GM12878 (cell line): ENCODE data around the gene OR2T33. TPM values are rescaled to one million over a fixed set of nuclear protein-coding genes. Genes with fewer than 3 reads are reported as not detected.

Experiments used
- ATAC-seq: fragments of 200-7000 bp; cut with Tn5 transposase; 3 replicates; pipeline ENCODE4 v1.9.1; 2020; ENCODE audit warnings: mild to moderate bottlenecking, moderate library complexity
- BruUV-seq: library from RNA; stranded (reverse); fragments of 400-500 nt; replicated peaks from 2 replicates; lab custom pipeline; 2021; lab: Mats Ljungman, UMichigan
- CTCF ChIA-PET: fragments of 300-600 bp; sonication (Branson Sonifier 250); formaldehyde crosslinking; extraction: SDS; loops from one replicate; lab custom pipeline; 2021; ENCODE audit warnings: inconsistent platforms; lab: Yijun Ruan, JAX
- POLR2A ChIA-PET: fragments of 350-600 bp; formaldehyde crosslinking; extraction: SDS; loops from one replicate; lab custom pipeline; 2021; ENCODE audit warnings: inconsistent platforms; lab: Charles Lee
- RAD21 ChIA-PET: fragments of 300-600 bp; sonication (Branson Sonifier 250); formaldehyde crosslinking; loops from one replicate; lab custom pipeline; 2023; ENCODE audit warnings: antibody characterized with exemption; ENCODE audit not compliant: unreplicated experiment; lab: Charles Lee
- SMC1A ChIA-PET: fragments of 300-600 bp; sonication (Branson Sonifier 250); formaldehyde crosslinking; loops from one replicate; lab custom pipeline; 2023; ENCODE audit not compliant: unreplicated experiment, uncharacterized antibody; lab: Charles Lee
- DNase-seq: peaks from one replicate; pipeline ENCODE4 v3.0.0-alpha.2; 2011; ENCODE audit warnings: low read depth, low spot score
- FAIRE-seq: peaks from 3 replicates; lab custom pipeline; 2011; peaks lifted over from hg19 to GRCh38; lab: Jason Lieb, UNC
- H2AFZ ChIP-seq: 2 replicates; pipeline ENCODE4 v1.6.0; 2011; ENCODE audit warnings: low read depth, low read length, control low read depth; ENCODE audit not compliant: control insufficient read depth
- H3K27ac ChIP-seq: 2 replicates; pipeline ENCODE4 v1.5.1; 2011; ENCODE audit warnings: control low read depth; ENCODE audit not compliant: control insufficient read depth, insufficient read depth
- H3K27me3 ChIP-seq, 2 experiments: replicated peaks in 1 of 2; 2 replicates each; pipeline versions ENCODE4 v1.6.0 to v1.6.1; 2011; ENCODE audit warnings: low read length in 1 of 2; ENCODE audit not compliant: control insufficient read depth in 2 of 2, insufficient read depth in 2 of 2
- H3K36me3 ChIP-seq, 2 experiments: 2 replicates each; pipeline ENCODE4 v1.5.1; 2011; ENCODE audit warnings: low read length in 1 of 2; ENCODE audit not compliant: control insufficient read depth in 2 of 2, insufficient read depth in 2 of 2
- H3K4me1 ChIP-seq: 2 replicates; pipeline ENCODE4 v1.6.1; 2011; ENCODE audit warnings: mild to moderate bottlenecking, low read length, moderate library complexity, mixed read lengths; ENCODE audit not compliant: control insufficient read depth, insufficient read depth
- H3K4me2 ChIP-seq: 2 replicates; pipeline ENCODE4 v1.6.0; 2011; ENCODE audit warnings: control low read depth; ENCODE audit not compliant: control insufficient read depth, insufficient read depth
- H3K4me3 ChIP-seq: fragments of 200-600 bp; sonication (generic); 2 replicates; pipeline ENCODE4 v1.5.1; 2016
- H3K79me2 ChIP-seq: 2 replicates; pipeline ENCODE4 v1.6.0; 2011; ENCODE audit warnings: low read length; ENCODE audit not compliant: control insufficient read depth, insufficient read depth
- H3K9ac ChIP-seq: 2 replicates; pipeline ENCODE4 v1.8.0; 2011; ENCODE audit warnings: low read length, control low read depth, mixed read lengths; ENCODE audit not compliant: control insufficient read depth, insufficient read depth
- H3K9me3 ChIP-seq: replicated peaks from 3 replicates; pipeline ENCODE4 v1.5.1; 2011; ENCODE audit warnings: mild to moderate bottlenecking, low read length; ENCODE audit not compliant: control insufficient read depth, insufficient read depth
- H4K20me1 ChIP-seq: 2 replicates; pipeline ENCODE4 v1.6.0; 2011; ENCODE audit not compliant: control insufficient read depth, insufficient read depth
- CEBPZ ChIP-seq: fragments of 150-350 bp; IDR thresholded peaks from 2 replicates; pipeline ENCODE4 v1.6.1; 2016; ENCODE audit warnings: low read depth, low read length
- EGR1 ChIP-seq, 2 experiments: IDR thresholded peaks; 1 replicate in 1 of 2; 2 replicates in 1 of 2; pipeline ENCODE4 v1.6.1; 2011 to 2012; ENCODE audit warnings: low read depth in 2 of 2, low read length in 2 of 2, borderline replicate concordance in 1 of 2, mild to moderate bottlenecking in 1 of 2, moderate library complexity in 1 of 2
- IRF5 ChIP-seq: fragments of 450-650 bp; IDR thresholded peaks from 2 replicates; pipeline ENCODE4 v1.6.1; 2017; ENCODE audit warnings: borderline replicate concordance
- KAT2A ChIP-seq: conservative IDR thresholded peaks from 2 replicates; pipeline ENCODE4 v1.6.1; 2011; ENCODE audit warnings: low read depth, low read length; ENCODE audit not compliant: control insufficient read depth
- RB1 ChIP-seq: fragments of 450-650 bp; formaldehyde crosslinking; IDR thresholded peaks from 2 replicates; pipeline ENCODE4 v1.6.1; 2017; ENCODE audit warnings: mild to moderate bottlenecking, borderline replicate concordance
- RFX5 ChIP-seq: IDR thresholded peaks from 2 replicates; pipeline ENCODE4 v1.6.1; 2011; ENCODE audit warnings: low read depth, low read length, improper control_type of control experiment
- SMARCA5 ChIP-seq: fragments of 450-650 bp; IDR thresholded peaks from 2 replicates; pipeline ENCODE4 v1.6.1; 2017; ENCODE audit warnings: mild to moderate bottlenecking
- ZNF592 ChIP-seq: fragments of 450-650 bp; IDR thresholded peaks from 2 replicates; pipeline ENCODE4 v1.6.1; 2017; ENCODE audit warnings: mild to moderate bottlenecking, moderate library complexity
- WGBS: methylation state at CpG from one replicate; pipeline ENCODE4 v1.1.6; 2016; ENCODE audit warnings: low lambda C conversion rate; ENCODE audit not compliant: insufficient replicate concordance, insufficient coverage; ENCODE audit errors: missing lambda C conversion rate; 5-methylcytosine and 5-hydroxymethylcytosine counted together
- in situ Hi-C: fragments of 300-500 bp; cut with MboI; formaldehyde crosslinking; loops from 9 replicates; pipeline ENCODE4 v1.14.3; 2018; ENCODE audit warnings: mixed read lengths
- intact Hi-C: fragments of 100-400 bp; cut with micrococcal nuclease; formaldehyde crosslinking; loops from one replicate; pipeline ENCODE4 v1.14.2; 2022; ENCODE audit not compliant: unreplicated experiment
- polyA plus RNA-seq, 11 experiments: library from polyadenylated mRNA; depleted of rRNA in 4 of 11; unstranded in 6 of 11; stranded (reverse) in 5 of 11; fragments of >200 nt; fragmentation: Nextera tagmentation in 4 of 11; fragmentation: Illumina TruSeq in 1 of 11; extraction: Ambion mirVana in 4 of 11; extraction: Trizol in 1 of 11; gene quantifications; 1 replicate in 1 of 11; 2 replicates in 10 of 11; pipeline versions ENCODE4 v1.2.1 to v1.2.3, GENCODE V29; 2011 to 2016; ENCODE audit warnings: inconsistent platforms in 2 of 11, missing spikeins in 2 of 11, low read depth in 1 of 11
- total RNA-seq, 4 experiments: library from RNA; depleted of rRNA in 3 of 4; stranded (reverse); fragments of >200 nt in 3 of 4; fragmentation: Illumina TruSeq in 1 of 4; extraction: Trizol in 1 of 4; gene quantifications; 2 replicates each; pipeline versions ENCODE4 v1.2.1 to v1.2.3, GENCODE V29; 2013 to 2021

OR2T33 gene
- total and polyA plus RNA-seq, 10 of the 15 experiments (the other 5 are each of a cell fraction or from before 2014, with no cell fraction given): not detected

- ATAC-seq (no peak), DNase-seq (no peak), FAIRE-seq (no peak)
- H3K36me3 ChIP-seq: no peaks in the 10 kb centered on the region
- SMC1A ChIA-PET: no interaction called here
- H3K9ac ChIP-seq: no peak within 1 kb of the TSS
- H3K9me3 ChIP-seq: no peaks in the 10 kb centered on the region
- no peak within 1 kb of the TSS for H2AFZ ChIP-seq
- BruUV-seq: no TSS peak
- RAD21 ChIA-PET: no interaction called here
- in situ Hi-C loops: no loop called here
- no peaks in the 10 kb centered on the region for H4K20me1 ChIP-seq
- H3K4me3 ChIP-seq: no peak within 1 kb of the TSS
- no peak within 1 kb of the TSS for H3K27ac ChIP-seq
- CTCF ChIA-PET: no interaction called here
- WGBS: 50% methylated on average over 1 of the region's 1 CpG
- POLR2A ChIA-PET: no interaction called here
- no peaks in the 10 kb centered on the region for H3K27me3 ChIP-seq
- H3K79me2 ChIP-seq: no peaks in the 10 kb centered on the region
- no peak for TF ChIP-seq IRF5
- TF ChIP-seq RFX5: no peak
- H3K4me1 ChIP-seq: no peaks in the 10 kb centered on the region
- H3K4me2 ChIP-seq: no peak within 1 kb of the TSS
- intact Hi-C loops: no loop called here
Observed at GRCh38 chr1:248324468-248324867, 46.7 kb upstream of the OR2T33 start, which contains the start of gene OR2M7. OR2M7 (minus strand) TSS chr1:248324568; CDS start chr1:248324568, 0 bp downstream.

GRCh38 chr1:248316796-248317195 lies 39.0 kb upstream of the OR2T33 start:
- Histone ChIP-seq H3K4me1 (no peaks in the 10 kb centered on the region), H3K4me2 (no peak overlapping the region), H3K9ac (no peak overlapping the region), H3K27me3 (no peaks in the 10 kb centered on the region), H3K9me3 (no peaks in the 10 kb centered on the region), H3K36me3 (no peaks in the 10 kb centered on the region), H3K4me3 (no peak overlapping the region), H3K79me2 (no peaks in the 10 kb centered on the region), H3K27ac (no peak overlapping the region), H2AFZ (no peak overlapping the region), H4K20me1 (no peaks in the 10 kb centered on the region)
- ATAC-seq (no peak), FAIRE-seq (no peak), DNase-seq (no peak)
- ChIA-PET SMC1A (interaction anchor here (1.0 kb wide), 1 partner anchor 14 kb away, joined by 3 read pairs; the partner anchor contains the start of gene OR2T12), RAD21 (no interaction called here), POLR2A (no interaction called here), CTCF (no interaction called here)
- intact Hi-C loops (no loop called here), in situ Hi-C loops (no loop called here)
- BruUV-seq: no TSS peak
- 43% methylated on average over 10 of the region's 11 CpGs for WGBS
- TF ChIP-seq RB1 (no peak), SMARCA5 (no peak), KAT2A (no peak), ZNF592 (no peak), EGR1 (IDR thresholded peaks at IDR 0.05; ENCODE audit: borderline replicate concordance in 1 of 2, low read depth in 2 of 2, low read length in 2 of 2) (no peak), CEBPZ (no peak)
